Measurements from ENCODE around the gene ARL8B. TPM values are rescaled to one million over a fixed set of nuclear protein-coding genes. Genes with fewer than 3 reads are reported as not detected.
A peak's percentile ranks its signal among the peaks of the same experiment; 100 is the strongest.

ARL8B gene
- total and polyA plus RNA-seq, 10 of the 15 experiments (the other 5 are each of a cell fraction or from before 2014, with no cell fraction given): 22.0 to 80.6 (median 43.7) TPM

GRCh38 chr3:5122030-5122740, at the start of gene ARL8B (continued):
- TF ChIP-seq BHLHE40 (IDR thresholded peaks at IDR 0.05; ENCODE audit: borderline replicate concordance in 1 of 2, low read depth in 2 of 2, low read length in 1 of 2) (peak; percentile 57 to 77; a peak in 3 of 4 replicates), BACH1 (IDR thresholded peaks at IDR 0.05; ENCODE audit: borderline replicate concordance) (peak; percentile 65; the same call in 1 of the 2 replicates), PRDM15 (CRISPR knock-in tag; IDR thresholded peaks at IDR 0.05) (no peak), SIN3A (IDR thresholded peaks at IDR 0.05; ENCODE audit: low read depth, low read length) (peak; percentile 92), RFX5 (IDR thresholded peaks at IDR 0.05; ENCODE audit: low read depth, low read length) (no peak), EED (IDR thresholded peaks at IDR 0.05; ENCODE audit: low read depth) (peak; percentile 24; the same call in 1 of the 2 replicates), WRNIP1 (IDR thresholded peaks at IDR 0.05; ENCODE audit: borderline replicate concordance, low read depth, low read length) (0 out of 2 replicates have a peak, but pooled peaks have one; percentile 23), PML (IDR thresholded peaks at IDR 0.05; ENCODE audit: low read length) (peak; percentile 88), NFYB (IDR thresholded peaks at IDR 0.05; ENCODE audit: insufficient read depth, low read depth, low read length) (no peak), RB1 (IDR thresholded peaks at IDR 0.05; ENCODE audit: borderline replicate concordance) (peak; percentile 89), ZBTB33 (IDR thresholded peaks at IDR 0.05) (no peak), BCL11A (IDR thresholded peaks at IDR 0.05; ENCODE audit: low read depth, low read length) (0 out of 2 replicates have a peak, but pooled peaks have one; percentile 19), USF1 (IDR thresholded peaks at IDR 0.05; ENCODE audit: borderline replicate concordance, extremely low read length, insufficient read depth, low read depth, low read length) (peak; percentile 87), SMARCA5 (IDR thresholded peaks at IDR 0.05) (peak; percentile 96), TCF7 (IDR thresholded peaks at IDR 0.05; ENCODE audit: borderline replicate concordance) (no peak), GABPA (IDR thresholded peaks at IDR 0.05; ENCODE audit: low read depth) (no peak; the same call in 1 of the 2 replicates), SREBF2 (IDR thresholded peaks at IDR 0.05; ENCODE audit: low read length) (no peak), USF2 (IDR thresholded peaks at IDR 0.05; ENCODE audit: borderline replicate concordance, low read depth, low read length) (peak; percentile 63), DPF2 (IDR thresholded peaks at IDR 0.05) (0 out of 2 replicates have a peak, but pooled peaks have one; percentile 54), MTA2 (IDR thresholded peaks at IDR 0.05; ENCODE audit: low read depth) (no peak), CEBPB (IDR thresholded peaks at IDR 0.05; ENCODE audit: borderline replicate concordance in 1 of 2, low read depth in 2 of 2, low read length in 2 of 2) (no peak), SMAD5 (IDR thresholded peaks at IDR 0.05; ENCODE audit: low read depth) (peak; percentile 83), ZBED1 (IDR thresholded peaks at IDR 0.05; ENCODE audit: borderline replicate concordance) (no peak), RCOR1 (conservative IDR thresholded peaks at IDR 0.05; ENCODE audit: low read depth, low read length) (no peak)

Measured in GM12878 (cell line).